ENCODE measurements around the gene CCDC88C.

GRCh38 chr14:91360490-91361232, 57.0 kb downstream of the CCDC88C start:
- no peak for TF ChIP-seq CTCF (IDR thresholded peaks at IDR 0.05)
- TF ChIP-seq EZH2 (IDR thresholded peaks at IDR 0.05): no peak
